Muscle of leg (tissue), 11 donors: ENCODE data around the gene MBOAT7. TPM values are rescaled to one million over a fixed set of nuclear protein-coding genes. Genes with fewer than 3 reads are reported as not detected.
A peak's percentile ranks its signal among the peaks of the same experiment; 100 is the strongest.
"Not testable (repeated sequence)": the region's sequence is repeated elsewhere in the genome, so short reads cannot be mapped to it uniquely, and the experiment has no call there.

Source experiments
- DNase-seq: peaks from one replicate; pipeline ENCODE4 v3.0.0; 2013
- H3K27ac ChIP-seq: one replicate; pipeline ENCODE4 v1.5.1; 2013; ENCODE audit warnings: mild to moderate bottlenecking, low read length, control low read depth
- H3K27me3 ChIP-seq: one replicate; pipeline ENCODE4 v1.6.1; 2013; ENCODE audit warnings: low read length; ENCODE audit not compliant: control insufficient read depth, insufficient read depth
- H3K36me3 ChIP-seq: one replicate; pipeline ENCODE4 v1.6.1; 2013; ENCODE audit warnings: low read length; ENCODE audit not compliant: control insufficient read depth, insufficient read depth
- H3K4me1 ChIP-seq: one replicate; pipeline ENCODE4 v1.6.1; 2013; ENCODE audit warnings: low read length; ENCODE audit not compliant: control insufficient read depth, insufficient read depth
- H3K4me3 ChIP-seq: one replicate; pipeline ENCODE4 v1.5.1; 2013; ENCODE audit warnings: low read length, control low read depth
- H3K9me3 ChIP-seq: replicated peaks from 2 replicates; pipeline ENCODE4 v1.6.1; 2013; ENCODE audit warnings: low read depth, low read length; ENCODE audit not compliant: control insufficient read depth
- whole genome bisulfite sequencing: methylation state at CpG from one replicate; pipeline ENCODE4 v1.1.5; 2013; ENCODE audit warnings: missing lambda C conversion rate; ENCODE audit not compliant: insufficient coverage; 5-methylcytosine and 5-hydroxymethylcytosine counted together
- polyA plus RNA-seq, 8 donors: library from polyadenylated mRNA; unstranded; fragments of 120-200 nt; gene quantifications; one replicate each; pipeline versions ENCODE4 v1.2.1 to v1.2.3, GENCODE V29; 2013; ENCODE audit warnings: inconsistent platforms in 1 of 8, low replicate concordance in 1 of 8; ENCODE audit not compliant: insufficient read length in 8 of 8, insufficient read depth in 1 of 8
- total RNA-seq: library from RNA; stranded (reverse); fragments of 120-200 nt; gene quantifications from one replicate; pipeline ENCODE4 v1.2.4, GENCODE V29; 2013

Gene MBOAT7
- total and polyA plus RNA-seq, 9 donors, result 11.1 to 38.3 (median 28.4) TPM

- Histone ChIP-seq H3K27ac (peak overlapping the region; percentile 82), H3K27me3 (no peaks in the 10 kb centered on the region), H3K4me1 (peaks cover 30% of the 10 kb centered on the region), H3K9me3 (no peaks in the 10 kb centered on the region), H3K4me3 (no peak overlapping the region), H3K36me3 (peaks cover 39% of the 10 kb centered on the region)
- WGBS, result 79% methylated on average over 8 of the region's 10 CpGs
- DNase-seq, result peak; percentile 69
Observed at GRCh38 chr19:54209811-54210494, 20.6 kb upstream of the MBOAT7 start.

DNA sequence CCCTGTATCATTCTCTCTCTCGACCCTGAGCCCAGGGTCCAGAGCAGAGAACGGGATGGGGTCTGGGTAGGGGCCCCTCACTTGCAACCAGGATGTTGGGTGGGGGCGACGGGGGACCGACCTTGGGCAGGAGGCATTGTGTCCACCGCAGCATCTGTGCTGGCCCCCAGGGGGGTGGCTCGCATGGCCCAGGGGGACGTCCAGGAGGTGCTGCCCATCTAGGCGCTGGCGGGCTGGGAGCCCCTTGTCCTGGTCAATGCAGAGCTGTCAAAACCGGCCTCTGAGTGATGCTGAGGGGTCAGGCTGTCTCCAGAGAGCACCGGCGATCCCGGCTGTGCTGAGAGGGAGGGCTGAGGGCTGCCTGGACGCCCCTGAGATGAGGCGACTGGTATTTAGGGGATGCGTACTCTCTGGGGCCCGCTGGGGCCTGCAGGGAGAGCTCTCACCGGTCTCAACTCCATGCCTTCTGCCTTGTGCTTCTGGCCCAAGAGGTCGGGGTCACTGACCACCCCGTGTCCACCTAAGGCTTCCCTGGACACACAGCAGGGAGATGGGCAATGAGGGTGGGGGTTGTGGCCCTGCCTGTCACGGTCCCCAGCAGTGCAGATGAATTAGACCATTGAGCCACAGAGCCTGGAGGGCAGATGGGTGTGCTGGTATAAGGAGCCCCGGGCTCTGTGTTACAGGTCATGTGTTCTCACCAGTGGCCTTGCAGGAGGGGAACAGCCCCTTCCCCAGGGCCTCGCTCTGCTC is 19.9 kb upstream of the MBOAT7 start:
- H3K4me3 ChIP-seq, result no peak overlapping the region
- DNase-seq, result no peak
- H3K9me3 ChIP-seq, result no peaks in the 10 kb centered on the region
- H3K4me1 ChIP-seq, result peaks cover 34% of the 10 kb centered on the region
- no peaks in the 10 kb centered on the region for H3K27me3 ChIP-seq
- peaks cover 46% of the 10 kb centered on the region for H3K36me3 ChIP-seq
- 44% methylated on average over 23 of the region's 24 CpGs for WGBS
- H3K27ac ChIP-seq, result peak overlapping the region; percentile 82

DNA sequence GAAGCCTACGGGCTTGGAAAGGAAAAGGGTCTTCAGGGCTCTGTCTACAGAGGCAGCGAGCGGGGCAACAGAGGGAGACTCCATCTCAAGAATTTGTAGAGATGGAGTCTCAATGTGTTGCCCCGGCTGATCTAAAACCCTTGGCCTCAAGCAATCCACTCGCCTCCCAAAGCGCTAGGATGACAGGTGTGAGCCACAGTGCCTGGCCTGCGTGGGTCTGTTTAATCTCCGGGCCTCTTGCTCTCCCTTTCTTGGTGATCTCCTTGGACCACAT is 19.3 kb upstream of the MBOAT7 start:
- Histone ChIP-seq H3K4me1 (peaks cover 35% of the 10 kb centered on the region), H3K36me3 (peaks cover 51% of the 10 kb centered on the region), H3K9me3 (no peaks in the 10 kb centered on the region), H3K27ac (peak overlapping the region; percentile 82), H3K27me3 (no peaks in the 10 kb centered on the region), H3K4me3 (no peak overlapping the region)
- no peak for DNase-seq
- 40% methylated on average over 7 of the region's 8 CpGs for WGBS

- WGBS, result 57% methylated on average over 11 of the region's 18 CpGs
Observed at GRCh38 chr19:54207983-54208783, 18.8 kb upstream of the MBOAT7 start.

GRCh38 chr19:54207676-54207982 is 18.2 kb upstream of the MBOAT7 start:
- no peak for DNase-seq
- Histone ChIP-seq H3K4me3 (no peak overlapping the region), H3K27me3 (no peaks in the 10 kb centered on the region), H3K4me1 (peaks cover 43% of the 10 kb centered on the region), H3K9me3 (no peaks in the 10 kb centered on the region), H3K27ac (peak overlapping the region; percentile 78), H3K36me3 (peaks cover 62% of the 10 kb centered on the region)
- WGBS, result 72% methylated on average over 5 of the region's 5 CpGs

More at GRCh38 chr19:54207983-54208783, 18.8 kb upstream of the MBOAT7 start:
- Histone ChIP-seq H3K27me3 (no peaks in the 10 kb centered on the region), H3K27ac (peak overlapping the region; percentile 82), H3K36me3 (peaks cover 57% of the 10 kb centered on the region), H3K9me3 (no peaks in the 10 kb centered on the region), H3K4me3 (no peak overlapping the region), H3K4me1 (peaks cover 38% of the 10 kb centered on the region)
- peak; percentile 91 for DNase-seq

DNA sequence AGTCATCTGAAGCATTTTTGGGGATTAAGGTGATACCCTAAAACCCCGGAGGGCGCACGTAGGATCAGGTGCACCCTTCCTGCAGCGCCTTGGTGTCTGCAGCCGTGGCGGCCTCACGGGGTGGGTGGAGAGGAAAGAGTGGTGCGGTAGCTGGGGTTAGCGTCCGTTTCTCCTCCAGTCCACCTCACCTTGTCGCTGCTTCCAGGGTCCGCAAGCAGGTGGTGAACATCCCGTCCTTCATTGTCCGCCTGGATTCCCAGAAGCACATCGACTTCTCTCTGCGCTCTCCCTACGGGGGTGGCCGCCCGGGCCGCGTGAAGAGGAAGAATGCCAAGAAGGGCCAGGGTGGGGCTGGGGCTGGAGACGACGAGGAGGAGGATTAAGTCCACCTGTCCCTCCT is 17.8 kb upstream of the MBOAT7 start:
- Histone ChIP-seq H3K4me1 (peaks cover 47% of the 10 kb centered on the region), H3K27ac (peak overlapping the region; percentile 78), H3K36me3 (peaks cover 67% of the 10 kb centered on the region)
- DNase-seq, H3K27me3 ChIP-seq, H3K4me3 ChIP-seq, H3K9me3 ChIP-seq: not testable (repeated sequence)
- WGBS, result 100% methylated on average over 2 of the region's 23 CpGs

DNA sequence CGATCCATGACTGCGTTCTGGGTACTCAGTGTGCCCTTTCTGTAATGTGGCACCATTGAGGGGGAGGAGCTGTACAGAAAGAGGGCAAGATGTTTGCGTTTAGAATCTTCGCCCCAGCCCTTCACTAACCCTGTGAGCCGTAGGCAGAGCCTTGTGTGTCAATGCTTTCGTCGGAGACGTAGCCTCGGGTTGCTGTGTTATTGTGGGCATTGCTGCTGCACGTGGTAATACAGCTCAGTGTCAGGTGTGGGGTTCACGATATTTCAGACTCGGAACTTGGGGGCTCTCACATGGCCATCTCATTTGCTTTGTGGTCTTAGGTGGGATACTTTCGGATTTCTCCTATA is 17.4 kb upstream of the MBOAT7 start:
- no peak overlapping the region for H3K4me3 ChIP-seq
- 81% methylated on average over 11 of the region's 13 CpGs for WGBS
- H3K27ac ChIP-seq, result peak overlapping the region; percentile 42
- H3K27me3 ChIP-seq, result no peaks in the 10 kb centered on the region
- no peak for DNase-seq
- peaks cover 51% of the 10 kb centered on the region for H3K4me1 ChIP-seq
- H3K36me3 ChIP-seq, result peaks cover 71% of the 10 kb centered on the region
- H3K9me3 ChIP-seq, result no peaks in the 10 kb centered on the region

DNA sequence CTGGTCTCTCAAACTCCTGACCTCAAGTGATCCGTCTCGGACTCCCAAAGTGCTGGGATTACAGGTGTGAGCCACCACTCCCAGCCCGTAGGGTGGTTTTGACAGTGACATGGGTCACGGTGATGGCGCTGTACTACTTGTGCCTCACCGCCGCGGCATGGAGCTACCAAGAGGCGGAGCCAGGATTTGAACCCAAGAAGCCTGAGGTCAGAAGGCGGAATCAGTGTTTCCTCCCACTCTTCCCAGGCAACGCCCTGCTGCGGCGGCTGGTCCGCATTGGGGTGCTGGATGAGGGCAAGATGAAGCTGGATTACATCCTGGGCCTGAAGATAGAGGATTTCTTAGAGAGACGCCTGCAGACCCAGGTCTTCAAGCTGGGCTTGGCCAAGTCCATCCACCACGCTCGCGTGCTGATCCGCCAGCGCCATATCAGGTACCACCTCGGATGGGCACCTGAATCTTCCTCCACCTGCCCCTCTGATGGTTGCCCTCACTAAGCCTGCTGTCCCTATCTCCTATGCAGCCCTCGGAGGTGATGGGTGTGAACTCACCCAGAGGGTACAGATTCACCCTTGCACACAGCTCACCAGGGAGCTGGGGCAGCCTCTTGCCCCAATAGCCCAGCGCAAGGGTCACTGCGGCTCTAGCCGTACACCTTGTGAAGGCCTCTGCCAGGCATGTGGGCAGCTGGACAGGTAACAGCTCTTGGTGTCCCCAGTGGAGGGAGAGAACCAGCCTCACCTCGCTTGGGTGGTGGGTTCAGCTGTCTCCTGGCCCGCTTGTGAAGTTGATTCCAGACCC is 16.9 kb upstream of the MBOAT7 start:
- peaks cover 56% of the 10 kb centered on the region for H3K4me1 ChIP-seq
- 87% methylated on average over 20 of the region's 27 CpGs for WGBS

GRCh38 chr19:54204767-54205468 is 15.5 kb upstream of the MBOAT7 start:
- H3K4me1 ChIP-seq, result peaks cover 54% of the 10 kb centered on the region
- WGBS, result 85% methylated on average over 3 of the region's 4 CpGs

More for the DNA sequence above, 16.9 kb upstream of the MBOAT7 start:
- Histone ChIP-seq H3K4me3 (no peak overlapping the region), H3K27me3 (no peaks in the 10 kb centered on the region), H3K27ac (no peak overlapping the region), H3K36me3 (peaks cover 76% of the 10 kb centered on the region), H3K9me3 (no peaks in the 10 kb centered on the region)
- no peak for DNase-seq

More at GRCh38 chr19:54204767-54205468, 15.5 kb upstream of the MBOAT7 start:
- H3K27ac ChIP-seq, result no peak overlapping the region
- no peak overlapping the region for H3K4me3 ChIP-seq
- peaks cover 78% of the 10 kb centered on the region for H3K36me3 ChIP-seq
- DNase-seq, result no peak
- H3K9me3 ChIP-seq, result no peaks in the 10 kb centered on the region
- no peaks in the 10 kb centered on the region for H3K27me3 ChIP-seq
